GM18951 (cell line): ENCODE results near the gene OPCML.

ENCODE experiments used
- POLR2A ChIP-seq: IDR thresholded peaks from 4 replicates; pipeline ENCODE4 v1.6.1; 2011; ENCODE audit warnings: mild to moderate bottlenecking; ENCODE audit not compliant: insufficient read length, insufficient read depth; ENCODE audit errors: extremely low read depth
- in situ Hi-C: fragments of 300-500 bp; cut with MboI; formaldehyde crosslinking; loops from one replicate; pipeline ENCODE4 v1.12.0; 2022; ENCODE audit warnings: low sequenced_read_pairs, mixed read lengths, inconsistent platforms; ENCODE audit not compliant: unreplicated experiment

The OPCML gene

GRCh38 chr11:132563050-132563449 lies 969.3 kb downstream of the OPCML start:
- in situ Hi-C loops: no loop called here
- no peak for TF ChIP-seq POLR2A

- TF ChIP-seq POLR2A: no peak
Observed at GRCh38 chr11:132561937-132562336, 970.4 kb downstream of the OPCML start.

GRCh38 chr11:132559331-132560036 lies 972.8 kb downstream of the OPCML start:
- in situ Hi-C loops: no loop called here
- no peak for TF ChIP-seq POLR2A

More at GRCh38 chr11:132561937-132562336, 970.4 kb downstream of the OPCML start:
- in situ Hi-C loops: no loop called here

GRCh38 chr11:132556316-132556715 lies 976.0 kb downstream of the OPCML start:
- TF ChIP-seq POLR2A: no peak
- in situ Hi-C loops: no loop called here

- in situ Hi-C loops: no loop called here
Observed at GRCh38 chr11:132555617-132556016, 976.7 kb downstream of the OPCML start.

GRCh38 chr11:132551016-132551415 lies 981.3 kb downstream of the OPCML start:
- TF ChIP-seq POLR2A: no peak
- in situ Hi-C loops: no loop called here

More at GRCh38 chr11:132555617-132556016, 976.7 kb downstream of the OPCML start:
- TF ChIP-seq POLR2A: no peak

- TF ChIP-seq POLR2A: no peak
- in situ Hi-C loops: no loop called here
Observed at GRCh38 chr11:132549561-132549960, 982.7 kb downstream of the OPCML start.

GRCh38 chr11:132549001-132549400 lies 983.3 kb downstream of the OPCML start:
- TF ChIP-seq POLR2A: no peak
- in situ Hi-C loops: no loop called here

GRCh38 chr11:132544007-132544406 lies 988.3 kb downstream of the OPCML start:
- in situ Hi-C loops: no loop called here
- no peak for TF ChIP-seq POLR2A

GRCh38 chr11:132541794-132542193 lies 990.5 kb downstream of the OPCML start:
- TF ChIP-seq POLR2A: no peak
- in situ Hi-C loops: no loop called here

GRCh38 chr11:132540581-132540980 lies 991.7 kb downstream of the OPCML start:
- in situ Hi-C loops: no loop called here
- TF ChIP-seq POLR2A: no peak

- in situ Hi-C loops: no loop called here
- no peak for TF ChIP-seq POLR2A
Observed at GRCh38 chr11:132539590-132540368, 992.5 kb downstream of the OPCML start.

- TF ChIP-seq POLR2A: no peak
- in situ Hi-C loops: no loop called here
Observed at GRCh38 chr11:132538642-132539041, 993.7 kb downstream of the OPCML start.

- no peak for TF ChIP-seq POLR2A
- in situ Hi-C loops: no loop called here
Observed at GRCh38 chr11:132535830-132536229, 996.5 kb downstream of the OPCML start.
